ENCODE measurements around the gene CLIC1. TPM values are rescaled to one million over a fixed set of nuclear protein-coding genes. Genes with fewer than 3 reads are reported as not detected.

Gene CLIC1
- total RNA-seq, 1 experiment from 2014 or later: 869 TPM

- in situ Hi-C loops (cut with HindIII; ENCODE audit: low sequenced_read_pairs): no loop called here
- DNase-seq (ENCODE audit: low spot score): peak; percentile 29
Observed at GRCh38 chr6:31769684-31770371, 33.5 kb upstream of the CLIC1 start.

DNA sequence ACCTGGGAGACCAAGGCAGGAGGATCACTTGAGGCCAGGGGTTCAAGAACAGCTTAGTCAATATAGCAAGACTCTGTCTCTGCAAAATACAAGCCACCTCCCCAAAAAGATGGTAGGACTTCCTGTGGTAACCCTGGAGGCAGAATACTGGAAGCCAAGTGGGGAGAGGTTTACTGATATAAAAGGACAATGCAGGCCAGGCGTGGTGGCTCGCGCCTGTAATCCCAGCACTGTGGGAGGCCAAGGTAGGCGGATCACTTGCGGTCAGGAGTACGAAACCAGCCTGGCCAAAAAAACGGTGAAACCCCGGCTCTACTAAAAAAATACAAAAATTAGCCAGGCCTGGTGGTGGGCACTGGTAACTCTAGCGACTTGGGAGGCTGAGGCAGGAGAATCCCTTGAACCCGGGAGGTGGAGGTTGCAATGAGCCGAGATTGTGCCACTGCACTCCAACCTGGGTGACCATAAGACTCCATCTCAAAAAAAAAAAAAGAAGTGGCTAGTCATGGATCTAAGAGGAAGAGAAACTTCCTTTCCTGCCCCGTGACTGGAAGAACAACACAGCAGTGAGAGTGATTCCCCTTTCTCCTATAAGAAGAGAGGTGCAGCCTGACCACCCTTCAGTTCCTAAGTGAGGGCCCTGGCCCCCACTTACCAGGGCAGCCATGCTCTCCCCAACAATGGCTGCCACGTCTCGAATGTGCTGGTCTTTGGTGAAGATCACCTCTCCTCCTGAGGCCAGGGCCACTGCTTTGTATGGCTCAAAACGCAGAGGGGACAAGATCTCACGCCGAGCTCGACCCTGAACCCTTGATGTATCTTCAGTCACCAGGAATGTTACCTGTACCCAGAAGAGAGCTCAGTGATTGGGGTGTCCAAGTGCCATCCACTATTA is 32.3 kb upstream of the CLIC1 start:
- no peak for DNase-seq (ENCODE audit: low spot score)
- in situ Hi-C loops (cut with HindIII; ENCODE audit: low sequenced_read_pairs): no loop called here

DNA sequence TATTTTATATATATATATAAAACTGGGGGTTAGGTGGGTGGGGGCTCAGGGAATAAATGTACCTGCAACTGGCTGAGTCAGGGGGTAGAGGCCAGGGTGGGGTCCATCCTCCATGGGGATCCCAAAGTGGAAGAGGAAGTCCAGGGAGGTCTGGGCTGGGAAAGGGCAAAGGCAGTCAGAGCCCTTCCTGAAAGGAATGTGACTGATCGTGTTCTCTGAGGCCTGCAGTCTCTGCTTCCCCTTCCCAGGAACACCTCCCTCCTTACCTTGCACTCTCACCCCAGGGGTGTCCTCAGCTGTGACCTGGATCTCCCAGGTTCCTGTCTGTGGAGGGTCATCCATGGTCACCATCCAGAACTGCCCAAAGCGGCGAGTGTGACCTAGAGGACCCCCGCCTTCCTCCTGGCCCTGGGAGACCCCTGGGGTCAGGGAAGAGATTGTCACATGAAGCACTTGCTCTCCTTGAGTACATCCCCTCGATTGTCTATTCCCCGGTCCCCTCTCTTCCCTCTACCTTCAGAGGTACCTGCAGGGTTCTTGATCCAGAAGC is 30.8 kb upstream of the CLIC1 start:
- DNase-seq (ENCODE audit: low spot score): no peak
- in situ Hi-C loops (cut with HindIII; ENCODE audit: low sequenced_read_pairs): no loop called here

GRCh38 chr6:31765910-31766794 is 29.8 kb upstream of the CLIC1 start:
- DNase-seq (ENCODE audit: low spot score): no peak
- in situ Hi-C loops (cut with HindIII; ENCODE audit: low sequenced_read_pairs): no loop called here

DNA sequence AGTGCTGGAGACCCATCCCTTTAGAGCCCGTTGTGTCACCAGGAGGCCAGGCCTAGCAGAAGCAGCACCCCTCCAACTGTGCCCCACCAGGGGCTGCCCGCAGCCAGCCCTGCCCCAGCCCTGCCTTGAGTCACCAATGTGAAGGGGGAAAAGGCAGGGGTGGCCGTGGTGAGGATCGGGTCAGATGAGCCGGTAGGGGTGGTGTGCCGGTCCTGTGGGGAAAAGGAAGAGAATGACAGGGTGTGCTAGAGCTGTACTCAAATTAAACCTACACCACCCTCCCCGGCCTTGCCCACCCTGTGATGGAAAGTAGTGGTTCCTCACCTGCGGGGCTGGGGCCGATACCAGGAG is 29.2 kb upstream of the CLIC1 start:
- no peak for DNase-seq (ENCODE audit: low spot score)
- in situ Hi-C loops (cut with HindIII; ENCODE audit: low sequenced_read_pairs): no loop called here

GRCh38 chr6:31764198-31764597 is 27.9 kb upstream of the CLIC1 start:
- DNase-seq (ENCODE audit: low spot score): no peak
- in situ Hi-C loops (cut with HindIII; ENCODE audit: low sequenced_read_pairs): no loop called here

GRCh38 chr6:31763619-31763940 is 27.2 kb upstream of the CLIC1 start:
- peak; percentile 53 for DNase-seq (ENCODE audit: low spot score)
- in situ Hi-C loops (cut with HindIII; ENCODE audit: low sequenced_read_pairs): no loop called here

GRCh38 chr6:31762878-31763618 is 26.7 kb upstream of the CLIC1 start:
- in situ Hi-C loops (cut with HindIII; ENCODE audit: low sequenced_read_pairs): no loop called here
- no peak for DNase-seq (ENCODE audit: low spot score)

DNA sequence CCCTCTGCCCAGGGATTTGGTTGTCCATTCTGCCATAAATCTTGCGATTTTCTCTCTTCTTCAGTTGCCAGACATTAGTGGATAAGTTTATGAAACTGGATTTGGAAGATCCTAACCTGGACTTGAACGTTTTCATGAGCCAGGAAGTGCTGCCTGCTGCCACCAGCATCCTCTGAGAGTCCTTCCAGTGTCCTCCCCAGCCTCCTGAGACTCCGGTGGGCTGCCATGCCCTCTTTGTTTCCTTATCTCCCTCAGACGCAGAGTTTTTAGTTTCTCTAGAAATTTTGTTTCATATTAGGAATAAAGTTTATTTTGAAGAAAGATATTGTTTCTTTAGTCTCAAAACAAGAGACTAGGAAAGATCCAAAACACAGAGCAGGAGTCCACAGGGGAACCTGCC is 26.0 kb upstream of the CLIC1 start, which contains the start of gene SAPCD1:
TSS of gene SAPCD1 (plus strand) at position 301 of the 400 bp plus-strand sequence. CDS start 399 bp downstream, outside the sequence.
- DNase-seq (ENCODE audit: low spot score): no peak
- in situ Hi-C loops (cut with HindIII; ENCODE audit: low sequenced_read_pairs): no loop called here

DNA sequence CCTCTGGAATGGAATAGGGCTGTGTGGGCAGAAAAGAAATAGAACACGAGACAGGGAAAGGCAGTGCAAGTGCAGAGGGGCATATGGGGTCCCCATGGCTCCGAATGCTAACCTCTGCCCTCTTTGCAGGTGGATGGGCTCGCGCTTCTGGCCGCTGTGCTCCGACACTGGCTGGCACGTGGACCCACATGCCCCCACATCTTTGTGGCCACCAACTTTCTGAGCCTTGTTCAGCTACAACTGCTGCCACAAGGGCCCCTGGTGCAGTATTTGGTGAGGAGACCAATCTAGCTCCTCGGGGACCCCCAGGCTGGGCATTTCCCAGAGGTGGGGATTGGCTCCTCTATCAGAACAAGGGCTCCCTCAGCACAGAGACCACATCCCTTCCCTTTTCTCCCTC is 25.0 kb upstream of the CLIC1 start:
- in situ Hi-C loops (cut with HindIII; ENCODE audit: low sequenced_read_pairs): no loop called here
- no peak for DNase-seq (ENCODE audit: low spot score)

DNA sequence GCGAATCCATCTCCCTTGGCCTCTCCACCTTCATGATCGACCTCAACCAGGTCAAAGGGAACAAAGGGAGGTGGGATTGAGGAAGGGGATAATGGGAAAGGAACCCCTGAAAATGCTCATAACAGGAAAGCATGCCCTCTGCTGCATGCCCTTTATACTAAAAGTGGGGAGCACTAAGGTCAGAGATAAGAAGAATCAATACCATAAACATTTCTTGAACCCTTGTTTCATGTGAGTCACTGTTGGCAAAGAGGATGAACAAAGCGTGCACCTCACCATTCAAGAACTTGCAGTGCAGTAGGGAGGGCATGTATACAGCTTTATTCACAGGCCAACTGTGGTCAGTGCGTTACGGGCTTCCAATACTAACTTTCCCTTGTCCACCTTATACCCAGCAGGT is 24.5 kb upstream of the CLIC1 start:
- in situ Hi-C loops (cut with HindIII; ENCODE audit: low sequenced_read_pairs): no loop called here
- DNase-seq (ENCODE audit: low spot score): no peak

DNA sequence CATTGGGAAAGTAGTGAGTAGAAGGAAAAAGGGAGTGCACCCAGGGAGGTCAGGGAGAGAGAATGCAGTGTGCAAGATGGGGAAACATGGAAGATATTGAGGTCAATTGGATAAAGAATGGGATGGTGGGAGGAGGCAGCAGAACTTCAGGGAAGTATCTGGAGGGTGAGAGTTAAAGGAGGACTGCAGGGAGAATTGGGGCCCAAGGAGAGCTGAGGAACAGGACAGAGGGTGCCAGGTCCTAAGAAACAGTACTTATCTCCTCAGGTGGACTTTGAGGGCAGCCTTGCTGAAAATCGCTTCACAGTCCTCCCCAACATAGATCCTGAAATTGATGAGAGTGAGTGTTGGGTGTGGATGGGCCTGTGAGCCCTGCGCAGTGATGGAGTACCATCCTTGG is 22.0 kb upstream of the CLIC1 start:
- in situ Hi-C loops (cut with HindIII; ENCODE audit: low sequenced_read_pairs): no loop called here
- DNase-seq (ENCODE audit: low spot score): no peak

DNA sequence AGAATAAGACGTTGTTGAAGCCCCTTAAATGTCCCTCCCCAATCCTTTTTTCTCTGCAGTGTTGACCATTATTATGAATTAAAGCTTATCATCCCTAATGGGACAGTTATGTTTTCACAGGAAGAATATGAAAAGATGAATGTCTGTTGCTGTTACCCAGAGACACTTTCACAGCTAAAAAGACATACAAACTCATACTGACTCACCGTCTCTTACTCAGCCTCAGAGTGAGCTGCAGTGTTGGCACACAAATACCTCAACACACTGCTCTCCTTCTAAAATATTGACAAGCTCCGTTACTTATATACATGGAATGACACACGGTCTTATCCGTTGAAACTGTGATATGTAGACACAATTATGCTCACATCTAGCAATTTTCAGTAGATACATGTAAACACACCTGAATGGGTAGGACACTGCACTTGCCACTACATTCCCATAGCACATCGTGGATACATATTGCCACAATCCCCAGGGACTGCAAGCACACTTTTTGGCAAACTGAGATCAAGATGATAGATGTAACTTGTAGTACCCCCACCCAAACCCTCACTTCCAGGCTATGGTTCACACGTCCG is 16.5 kb upstream of the CLIC1 start:
- DNase-seq (ENCODE audit: low spot score): no peak
- in situ Hi-C loops (cut with HindIII; ENCODE audit: low sequenced_read_pairs): no loop called here

GRCh38 chr6:31750411-31751022 is 14.2 kb upstream of the CLIC1 start:
- no peak for DNase-seq (ENCODE audit: low spot score)
- in situ Hi-C loops (cut with HindIII; ENCODE audit: low sequenced_read_pairs): no loop called here

- DNase-seq (ENCODE audit: low spot score): no peak
- in situ Hi-C loops (cut with HindIII; ENCODE audit: low sequenced_read_pairs): no loop called here
Observed at GRCh38 chr6:31749301-31750036, 13.1 kb upstream of the CLIC1 start.

- no peak for DNase-seq (ENCODE audit: low spot score)
- in situ Hi-C loops (cut with HindIII; ENCODE audit: low sequenced_read_pairs): no loop called here
Observed at GRCh38 chr6:31744422-31744821, 8.1 kb upstream of the CLIC1 start.

- DNase-seq (ENCODE audit: low spot score): no peak
- in situ Hi-C loops (cut with HindIII; ENCODE audit: low sequenced_read_pairs): no loop called here
Observed at GRCh38 chr6:31742894-31743293, 6.6 kb upstream of the CLIC1 start.

DNA sequence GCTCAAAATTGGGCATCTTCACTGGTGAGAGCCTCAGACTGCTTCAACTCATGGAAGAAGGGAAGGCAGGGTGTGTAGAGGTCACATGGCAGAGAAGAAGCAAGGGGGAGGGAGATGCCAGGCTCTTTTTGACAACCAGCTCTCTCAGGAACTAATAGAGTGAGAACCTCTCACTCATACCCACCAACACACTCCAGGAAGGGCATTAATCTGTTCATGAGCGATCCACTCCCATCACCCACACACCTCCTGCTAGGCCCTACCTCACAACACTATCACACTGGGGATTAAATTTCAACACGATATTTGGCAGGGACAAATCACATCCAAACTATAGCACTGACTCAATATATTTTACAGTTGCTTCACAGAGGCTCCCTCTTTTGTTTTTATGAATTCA is 5.5 kb upstream of the CLIC1 start:
- DNase-seq (ENCODE audit: low spot score): no peak
- in situ Hi-C loops (cut with HindIII; ENCODE audit: low sequenced_read_pairs): no loop called here

All from G401 (cell line).